ENCODE data around the gene MT1G. TPM values are rescaled to one million over a fixed set of nuclear protein-coding genes. Genes with fewer than 3 reads are reported as not detected.
"Not testable (repeated sequence)": the region's sequence is repeated elsewhere in the genome, so short reads cannot be mapped to it uniquely, and the experiment has no call there.

Gene MT1G
- total RNA-seq, 1 donor from 2014 or later = not detected

- DNase-seq = no peak
- ATAC-seq = no peak
- intact Hi-C loops (cut with micrococcal nuclease) = loop anchor here (10.0 kb wide), 1 partner anchor 84 kb away; the partner anchor contains the start of gene MT2A
Observed at GRCh38 chr16:56689171-56689570, 21.3 kb upstream of the MT1G start.

DNA sequence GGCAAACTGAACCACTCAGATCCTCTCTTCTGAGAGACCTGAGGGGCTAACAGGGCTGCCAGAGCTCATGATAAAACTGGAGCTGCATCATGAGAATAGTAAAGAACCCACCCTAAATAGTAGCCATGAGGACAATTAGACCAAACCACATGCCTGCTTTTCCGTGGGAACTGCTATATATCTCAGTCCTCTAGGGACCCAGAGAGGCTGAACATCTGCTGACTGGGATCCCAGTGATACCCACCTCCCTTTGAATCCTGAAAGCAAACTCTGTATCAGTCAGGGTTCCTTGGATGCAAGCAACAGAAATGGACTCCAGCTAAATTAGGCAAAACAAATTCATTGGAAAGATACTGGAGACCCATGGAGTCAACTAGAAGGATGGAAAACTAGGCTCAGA, 20.9 kb upstream of the MT1G start:
- ATAC-seq = no peak
- intact Hi-C loops (cut with micrococcal nuclease) = loop anchor here (10.0 kb wide), 1 partner anchor 84 kb away; the partner anchor contains the start of gene MT2A

DNA sequence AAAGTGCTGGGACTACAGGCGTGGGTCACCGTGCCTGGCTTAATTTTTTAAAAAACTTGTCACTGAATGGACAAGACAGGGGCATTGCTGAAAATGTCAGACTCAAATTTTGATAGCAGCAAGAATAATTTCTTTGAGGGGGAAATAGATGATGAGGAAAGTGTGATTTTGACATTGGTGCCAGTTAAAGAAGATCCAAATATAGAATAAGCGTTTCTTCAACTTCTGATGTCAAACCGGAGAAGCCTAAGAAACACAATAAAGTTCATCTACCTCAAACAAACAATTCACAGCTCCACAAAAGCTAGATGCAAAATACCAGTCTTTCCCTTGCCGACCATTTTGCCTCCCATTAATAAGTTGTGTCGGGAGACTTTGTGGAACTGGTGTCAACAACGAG, 18.9 kb upstream of the MT1G start:
- ATAC-seq (no peak), DNase-seq (no peak)
- intact Hi-C loops (cut with micrococcal nuclease) = loop anchor here (10.0 kb wide), 1 partner anchor 82 kb away; the partner anchor contains the start of gene MT2A

More for the DNA sequence above, 20.9 kb upstream of the MT1G start:
- DNase-seq = no peak

DNA sequence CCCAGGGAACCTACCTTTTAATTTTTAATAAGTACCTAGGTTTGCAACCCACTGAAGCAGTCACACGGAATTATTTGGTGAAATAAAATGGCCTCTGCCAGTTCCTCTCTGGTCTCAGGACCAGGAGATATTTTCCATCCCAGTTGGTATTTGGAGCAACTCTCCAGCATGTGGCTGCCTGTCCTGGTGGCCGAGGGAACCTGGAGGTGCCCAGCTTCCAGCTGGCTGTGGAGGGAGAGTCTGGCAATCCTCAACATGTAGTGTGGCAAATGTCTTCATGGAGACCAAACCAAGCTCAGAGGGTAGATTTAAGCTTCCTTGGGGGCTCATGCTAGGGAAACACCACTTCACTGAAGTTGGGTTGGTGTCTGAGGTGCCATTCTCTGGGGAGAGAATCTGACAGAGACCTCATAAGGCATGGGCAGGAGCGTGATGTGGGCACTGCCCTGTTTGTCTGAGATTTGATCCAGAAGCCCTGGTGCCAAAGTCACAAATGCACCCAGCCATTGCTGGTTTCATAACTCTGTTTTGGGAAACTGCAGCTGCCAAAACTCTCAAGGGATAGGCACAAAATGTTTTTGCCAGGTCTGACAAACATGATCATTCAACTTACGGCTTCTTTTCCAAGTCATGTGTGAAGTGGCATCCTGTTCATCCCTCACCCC, 17.2 kb upstream of the MT1G start:
- ATAC-seq (peak; percentile 2), DNase-seq (no peak)
- intact Hi-C loops (cut with micrococcal nuclease) = loop anchor here (10.0 kb wide), 1 partner anchor 80 kb away; the partner anchor contains the start of gene MT2A

- ATAC-seq (no peak), DNase-seq (no peak)
- intact Hi-C loops (cut with micrococcal nuclease) = loop anchor here (10.0 kb wide), 1 partner anchor 80 kb away; the partner anchor contains the start of gene MT2A
Observed at GRCh38 chr16:56684256-56684925, 16.5 kb upstream of the MT1G start.

GRCh38 chr16:56683424-56684172, 15.7 kb upstream of the MT1G start:
- no peak for ATAC-seq
- DNase-seq = peak; percentile 45
- intact Hi-C loops (cut with micrococcal nuclease) = loop anchor here (10.0 kb wide), 1 partner anchor 79 kb away; the partner anchor contains the start of gene MT2A

DNA sequence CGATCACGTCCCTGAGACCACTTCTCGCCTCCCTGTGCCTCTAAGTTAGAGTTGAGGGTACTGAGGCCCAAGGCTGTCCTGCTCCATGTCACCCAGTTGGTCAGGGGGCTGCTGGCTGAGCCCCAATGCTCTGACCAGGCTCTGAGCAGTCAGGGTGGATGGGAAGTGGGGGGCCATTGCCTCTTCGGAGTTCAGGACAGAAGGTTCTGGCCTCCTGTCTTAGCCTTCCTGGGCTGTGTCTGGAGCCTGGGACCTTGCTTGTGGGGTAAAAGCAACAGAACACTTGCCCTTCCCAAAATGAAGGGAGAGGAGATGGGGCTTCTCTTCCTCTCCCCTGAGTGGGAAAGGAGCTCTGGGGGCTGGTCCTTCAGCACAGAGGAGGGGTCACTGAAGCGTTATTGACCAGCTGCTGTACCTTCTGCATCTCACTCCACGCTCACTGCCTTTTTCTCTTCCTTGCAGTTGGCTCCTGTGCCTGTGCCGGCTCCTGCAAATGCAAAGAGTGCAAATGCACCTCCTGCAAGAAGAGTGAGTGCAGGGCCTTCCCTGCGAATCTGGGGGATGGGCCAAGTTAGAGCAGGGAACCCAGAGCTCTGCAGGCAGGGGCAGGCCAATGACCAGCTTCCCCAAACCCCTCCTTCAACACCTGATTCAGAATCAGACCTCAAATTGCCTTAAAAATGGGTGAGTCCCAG, 15.0 kb upstream of the MT1G start:
- intact Hi-C loops (cut with micrococcal nuclease) = loop anchor here (10.0 kb wide), 1 partner anchor 78 kb away; the partner anchor contains the start of gene MT2A
- no peak for ATAC-seq
- DNase-seq = no peak

DNA sequence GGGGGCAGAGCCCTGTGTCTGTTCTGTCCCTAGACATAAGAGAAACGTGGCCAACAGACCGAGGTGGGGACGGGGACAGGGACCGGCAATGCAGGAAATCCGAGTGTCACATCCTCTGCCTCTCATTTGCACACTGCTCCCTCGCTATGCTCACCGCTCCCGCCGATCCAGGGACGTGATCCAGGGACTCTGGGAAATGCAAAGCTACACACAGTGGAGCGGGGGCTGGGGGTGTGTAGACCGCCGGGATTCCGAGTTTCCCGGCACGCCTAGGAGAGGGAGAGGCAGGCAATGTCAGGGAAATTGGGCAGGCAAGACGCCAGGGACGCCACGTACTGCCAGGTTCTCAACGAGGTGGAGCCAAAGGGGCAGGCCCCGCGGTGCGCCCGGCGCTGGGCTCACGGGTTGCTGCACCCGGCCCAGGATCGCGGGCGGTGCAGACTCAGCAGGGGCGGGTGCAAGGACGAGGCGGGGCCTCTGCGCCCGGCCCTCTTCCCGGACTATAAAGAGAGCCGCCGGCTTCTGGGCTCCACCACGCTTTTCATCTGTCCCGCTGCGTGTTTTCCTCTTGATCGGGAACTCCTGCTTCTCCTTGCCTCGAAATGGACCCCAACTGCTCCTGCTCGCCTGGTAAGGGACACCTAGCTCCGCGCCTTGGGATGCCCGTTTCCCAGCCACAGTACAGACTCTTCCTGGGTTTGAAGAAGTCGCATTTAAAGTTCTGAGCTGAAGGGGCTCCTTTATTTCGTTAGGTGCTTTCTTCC, 14.3 kb upstream of the MT1G start, which contains the start of gene MT1X:
Gene MT1X (plus strand): TSS at position 532 of the 764 bp plus-strand sequence. CDS start 71 bp downstream, at position 603.
- intact Hi-C loops (cut with micrococcal nuclease) = loop anchor here (10.0 kb wide), 1 partner anchor 77 kb away; the partner anchor contains the start of gene MT2A
- DNase-seq (peak; percentile 98), ATAC-seq (peak; percentile 96)

- DNase-seq (peak; percentile 49), ATAC-seq (peak; percentile 65)
- intact Hi-C loops (cut with micrococcal nuclease) = loop anchor here (10.0 kb wide), 1 partner anchor 75 kb away; the partner anchor contains the start of gene MT2A
Observed at GRCh38 chr16:56679818-56680217, 12.0 kb upstream of the MT1G start.

GRCh38 chr16:56679078-56679730, 11.3 kb upstream of the MT1G start:
- no peak for DNase-seq
- intact Hi-C loops (cut with micrococcal nuclease) = no loop called here
- no peak for ATAC-seq

GRCh38 chr16:56677474-56677873, 9.6 kb upstream of the MT1G start:
- DNase-seq (no peak), ATAC-seq (no peak)
- intact Hi-C loops (cut with micrococcal nuclease) = no loop called here

DNA sequence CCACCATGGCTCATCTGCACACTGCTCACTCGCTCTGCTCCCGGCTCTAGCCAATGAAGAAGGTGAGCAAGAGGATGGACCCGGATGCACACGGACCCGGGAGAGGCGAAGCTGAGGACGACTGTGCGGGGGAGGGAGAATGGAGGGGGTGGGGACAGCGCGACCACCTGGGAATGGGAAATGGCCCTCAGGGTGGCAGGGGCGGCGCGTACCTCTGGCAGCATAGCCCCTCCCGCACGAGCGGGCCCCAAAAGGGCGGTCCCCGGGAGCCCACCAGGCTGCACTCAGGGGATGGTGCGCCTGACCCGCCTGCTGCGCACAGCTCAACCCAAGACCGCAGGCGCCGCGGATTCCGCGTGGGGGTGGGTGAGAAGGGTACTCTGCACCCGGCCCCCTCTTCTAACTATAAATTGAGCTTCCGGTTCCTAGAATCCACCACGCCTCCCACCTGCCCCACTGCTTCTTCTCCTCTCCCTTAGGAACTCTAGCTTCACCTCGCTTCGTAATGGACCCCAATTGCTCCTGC, 7.9 kb upstream of the MT1G start:
- intact Hi-C loops (cut with micrococcal nuclease) = no loop called here
- ATAC-seq (no peak), DNase-seq (no peak)

DNA sequence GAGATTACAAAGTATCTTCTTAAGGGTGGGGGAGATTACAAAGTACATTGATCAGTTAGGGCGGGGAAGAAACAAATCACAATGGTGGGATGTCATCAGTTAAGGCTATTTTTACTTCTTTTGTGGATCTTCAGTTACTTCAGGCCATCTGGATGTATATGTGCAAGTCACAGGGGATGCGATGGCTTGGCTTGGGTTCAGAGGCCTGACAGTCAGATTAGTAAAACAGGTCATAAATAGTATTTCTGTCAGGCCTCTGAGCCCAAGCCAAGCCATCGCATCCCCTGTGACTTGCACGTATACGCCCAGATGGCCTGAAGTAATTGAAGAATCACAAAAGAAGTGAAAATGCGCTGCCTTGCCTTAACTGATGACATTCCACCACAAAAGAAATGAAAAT, 6.7 kb upstream of the MT1G start:
- DNase-seq; ATAC-seq; intact Hi-C loops (cut with micrococcal nuclease): not testable (repeated sequence)

DNA sequence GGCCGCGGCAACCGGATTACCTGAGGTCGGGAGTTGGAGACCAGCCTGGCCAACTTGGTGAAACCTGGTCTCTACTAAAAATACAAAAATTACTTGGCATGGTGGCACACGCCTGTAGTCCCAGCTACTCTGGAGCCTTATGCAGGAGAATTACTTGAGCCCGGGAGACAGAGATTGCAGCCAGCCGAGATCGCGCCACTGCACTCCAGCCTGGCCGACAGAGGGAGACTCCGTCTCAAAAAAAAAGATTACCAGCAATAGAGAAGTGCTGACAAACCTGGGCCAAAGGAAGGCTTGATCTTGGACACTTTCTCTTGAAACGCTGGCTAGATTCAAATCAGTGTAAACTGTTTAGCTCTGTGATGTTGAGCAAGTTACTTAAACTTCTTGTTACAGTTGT, 6.1 kb upstream of the MT1G start:
- intact Hi-C loops (cut with micrococcal nuclease) = no loop called here
- DNase-seq (peak; percentile 51), ATAC-seq (peak; percentile 67)

GRCh38 chr16:56672761-56673536, 5.1 kb upstream of the MT1G start:
- ATAC-seq = no peak
- intact Hi-C loops (cut with micrococcal nuclease) = no loop called here

DNA sequence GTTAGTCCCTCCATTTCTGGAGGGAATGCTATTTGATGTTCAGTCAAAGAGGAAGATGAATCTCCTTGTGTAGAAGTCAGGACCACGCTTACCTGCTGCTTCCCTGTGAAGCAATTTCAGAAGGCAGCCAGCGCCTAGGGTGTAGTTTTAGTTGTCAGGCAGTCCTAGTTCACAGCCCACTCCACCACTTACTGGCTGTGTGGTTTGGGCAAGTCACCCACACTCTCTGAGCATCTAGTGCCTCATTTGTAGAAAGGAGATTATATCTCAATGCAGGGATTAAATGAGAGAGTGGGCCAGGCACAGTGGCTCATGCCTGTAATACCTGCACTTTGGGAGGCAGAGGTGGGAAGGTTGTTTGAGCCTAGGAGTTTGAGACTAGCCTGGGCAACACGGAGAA, 4.3 kb upstream of the MT1G start:
- intact Hi-C loops (cut with micrococcal nuclease); DNase-seq; ATAC-seq: not testable (repeated sequence)

More at GRCh38 chr16:56672761-56673536, 5.1 kb upstream of the MT1G start:
- no peak for DNase-seq

Measured in left ventricle myocardium superior (tissue), 1 donor.